ENCODE data around the gene ARMC6.

DNA sequence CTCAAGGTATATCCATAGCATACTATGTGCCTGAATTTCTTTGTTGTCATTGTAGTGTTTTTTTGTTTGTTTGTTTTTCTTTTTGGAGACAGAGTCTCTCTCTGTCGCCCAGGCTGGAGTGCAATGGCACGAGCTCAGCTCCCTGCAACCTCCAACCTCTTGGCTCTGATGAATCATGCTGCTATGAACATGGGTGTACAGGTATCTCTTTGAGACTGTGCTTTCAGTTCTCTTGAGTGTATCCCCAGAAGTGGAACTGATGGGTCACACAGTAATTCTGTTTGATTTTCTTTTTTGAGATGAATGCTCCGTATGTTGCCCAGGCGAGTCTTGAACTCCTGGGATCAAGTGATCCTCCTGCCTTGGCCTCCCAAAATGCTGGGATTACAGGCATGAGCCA lies 16.7 kb downstream of the ARMC6 start:
- TF ChIP-seq, protein P1, sequence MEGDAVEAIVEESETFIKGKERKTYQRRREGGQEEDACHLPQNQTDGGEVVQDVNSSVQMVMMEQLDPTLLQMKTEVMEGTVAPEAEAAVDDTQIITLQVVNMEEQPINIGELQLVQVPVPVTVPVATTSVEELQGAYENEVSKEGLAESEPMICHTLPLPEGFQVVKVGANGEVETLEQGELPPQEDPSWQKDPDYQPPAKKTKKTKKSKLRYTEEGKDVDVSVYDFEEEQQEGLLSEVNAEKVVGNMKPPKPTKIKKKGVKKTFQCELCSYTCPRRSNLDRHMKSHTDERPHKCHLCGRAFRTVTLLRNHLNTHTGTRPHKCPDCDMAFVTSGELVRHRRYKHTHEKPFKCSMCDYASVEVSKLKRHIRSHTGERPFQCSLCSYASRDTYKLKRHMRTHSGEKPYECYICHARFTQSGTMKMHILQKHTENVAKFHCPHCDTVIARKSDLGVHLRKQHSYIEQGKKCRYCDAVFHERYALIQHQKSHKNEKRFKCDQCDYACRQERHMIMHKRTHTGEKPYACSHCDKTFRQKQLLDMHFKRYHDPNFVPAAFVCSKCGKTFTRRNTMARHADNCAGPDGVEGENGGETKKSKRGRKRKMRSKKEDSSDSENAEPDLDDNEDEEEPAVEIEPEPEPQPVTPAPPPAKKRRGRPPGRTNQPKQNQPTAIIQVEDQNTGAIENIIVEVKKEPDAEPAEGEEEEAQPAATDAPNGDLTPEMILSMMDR (IDR thresholded peaks at IDR 0.05), result no peak
- TF ChIP-seq POLR2A (IDR thresholded peaks at IDR 0.05), result no peak

Data from uterus (tissue), 2 donors.